Placental epithelial cell (primary cell): ENCODE results near the gene ZFHX2. TPM values are rescaled to one million over a fixed set of nuclear protein-coding genes. Genes with fewer than 3 reads are reported as not detected.

Experiments used
- total RNA-seq: library from RNA; depleted of rRNA; stranded (reverse); fragments of >200 nt; gene quantifications from 2 replicates; pipeline ENCODE4 v1.2.3, GENCODE V29; 2012

Gene ZFHX2
- 0.39 TPM in 1 of 2 replicates, not detected in the other for total RNA-seq

GRCh38 chr14:23551266-23552028 is at the start of gene ZFHX2:
Gene ZFHX2 (minus strand): TSS chr14:23551765. CDS start chr14:23535325, 16,440 bp downstream.

GRCh38 chr14:23578560-23579310 is 27.2 kb upstream of the ZFHX2 start, which contains the start of gene JPH4:
Gene JPH4 (minus strand): TSS chr14:23578790. CDS start chr14:23577453, 1,337 bp downstream.

GRCh38 chr14:23567186-23568020 is 15.8 kb upstream of the ZFHX2 start, which contains the start of gene AP1G2:
Gene AP1G2 (minus strand): TSS chr14:23567791. CDS start chr14:23567314, 477 bp downstream.

GRCh38 chr14:23555882-23556699 is 4.5 kb upstream of the ZFHX2 start, which contains the start of gene THTPA:
Gene THTPA (plus strand): TSS chr14:23556271. CDS start chr14:23556758, 487 bp downstream.

Other genes starting within 250 kb of the ZFHX2 start
- gene PPP1R3E, start 248.9 kb downstream of the ZFHX2 start, total RNA-seq: 3.9 and 8.2 TPM in 2 replicates
- gene BCL2L2, start 244.9 kb downstream of the ZFHX2 start, total RNA-seq: 9.8 and 12.6 TPM in 2 replicates
- 34.1 and 58.1 TPM in 2 replicates for gene PABPN1, start 230.3 kb downstream of the ZFHX2 start, total RNA-seq
- gene SLC22A17, start 198.9 kb downstream of the ZFHX2 start, total RNA-seq: 22.0 and 46.3 TPM in 2 replicates
- 41.6 and 43.8 TPM in 2 replicates for gene EFS, start 186.6 kb downstream of the ZFHX2 start, total RNA-seq
- not detected in 2 replicates for gene IL25, start 179.0 kb downstream of the ZFHX2 start, total RNA-seq
- gene CMTM5, start 174.7 kb downstream of the ZFHX2 start, total RNA-seq: not detected in 2 replicates
- not detected in 2 replicates for gene MYH6, start 143.5 kb downstream of the ZFHX2 start, total RNA-seq
- gene MYH7, start 116.1 kb downstream of the ZFHX2 start, total RNA-seq: not detected in 2 replicates
- gene NGDN, start 82.1 kb downstream of the ZFHX2 start, total RNA-seq: 35.2 and 36.5 TPM in 2 replicates
- gene THTPA, start 4.5 kb upstream of the ZFHX2 start, total RNA-seq: 8.7 and 15.3 TPM in 2 replicates
- 107 and 122 TPM in 2 replicates for gene AP1G2, start 16.0 kb upstream of the ZFHX2 start, total RNA-seq
- gene JPH4, start 27.0 kb upstream of the ZFHX2 start, total RNA-seq: under 0.01 and 0.22 TPM in 2 replicates
- 82.9 and 146 TPM in 2 replicates for gene DHRS2, start 84.6 kb upstream of the ZFHX2 start, total RNA-seq